ENCODE measurements around the gene ZNF280B.
"Not testable (repeated sequence)": the region's sequence is repeated elsewhere in the genome, so short reads cannot be mapped to it uniquely, and the experiment has no call there.

ZNF280B gene

GRCh38 chr22:22506736-22507135 is 1.8 kb downstream of the ZNF280B start:
- no peak for DNase-seq

- no peak for DNase-seq
These were observed 10.3 kb downstream of the ZNF280B start for GRCh38 chr22:22498267-22498666.

- DNase-seq = not testable (repeated sequence)
These were observed 17.0 kb downstream of the ZNF280B start for GRCh38 chr22:22491589-22491988.

DNA sequence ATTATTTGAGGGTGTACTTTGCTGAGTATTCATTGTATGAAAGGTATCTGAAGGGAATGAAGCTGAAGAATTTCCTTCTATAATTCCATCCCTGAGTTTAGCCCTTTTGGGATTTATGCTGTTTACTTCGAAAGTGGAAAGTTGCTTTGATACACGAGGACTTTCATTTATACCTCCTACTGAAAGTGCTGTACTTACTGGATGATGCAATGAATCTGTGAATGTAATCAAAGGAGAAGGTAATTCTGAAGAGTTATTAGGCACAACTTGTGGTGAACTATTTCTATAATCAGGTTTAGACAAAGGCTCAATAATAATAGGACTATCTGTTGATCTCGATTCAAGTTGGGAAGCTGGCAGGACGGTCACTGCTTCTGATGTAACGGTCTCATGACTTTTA is 19.8 kb downstream of the ZNF280B start:
- DNase-seq = no peak

DNA sequence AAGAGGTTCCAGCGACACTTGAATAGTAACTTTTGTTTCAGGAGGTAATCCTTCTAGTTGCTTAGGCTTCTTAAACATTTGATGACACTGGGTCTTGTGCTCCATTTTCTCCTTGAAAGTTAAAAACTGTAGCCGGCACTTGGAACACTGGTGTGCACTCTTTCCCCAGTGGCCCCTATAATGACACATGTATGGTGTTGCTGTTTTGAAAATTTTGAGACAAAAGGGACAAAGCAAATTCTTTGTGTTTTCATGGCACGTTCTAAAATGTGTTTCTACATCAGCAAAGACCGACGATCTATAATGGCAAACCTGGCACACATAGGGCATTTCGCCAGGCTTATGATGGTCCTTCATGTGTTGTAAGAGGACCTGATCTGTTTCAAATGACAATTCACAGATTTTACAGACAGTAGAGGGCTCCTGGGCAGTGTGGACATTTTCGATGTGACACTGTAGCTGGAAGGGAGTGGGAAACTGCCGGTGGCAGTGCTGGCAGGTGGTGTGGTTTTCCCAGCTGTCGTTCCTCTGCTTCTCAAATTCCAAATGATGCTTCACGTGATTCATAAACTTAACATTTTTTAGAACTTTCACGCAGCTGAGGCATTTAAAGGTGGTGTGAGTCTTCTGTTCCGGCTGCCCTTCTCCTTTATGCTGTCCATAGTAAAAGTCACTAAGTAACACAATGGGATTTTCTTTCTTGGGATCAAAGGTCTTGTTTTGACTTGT is 20.5 kb downstream of the ZNF280B start:
- DNase-seq = no peak

DNA sequence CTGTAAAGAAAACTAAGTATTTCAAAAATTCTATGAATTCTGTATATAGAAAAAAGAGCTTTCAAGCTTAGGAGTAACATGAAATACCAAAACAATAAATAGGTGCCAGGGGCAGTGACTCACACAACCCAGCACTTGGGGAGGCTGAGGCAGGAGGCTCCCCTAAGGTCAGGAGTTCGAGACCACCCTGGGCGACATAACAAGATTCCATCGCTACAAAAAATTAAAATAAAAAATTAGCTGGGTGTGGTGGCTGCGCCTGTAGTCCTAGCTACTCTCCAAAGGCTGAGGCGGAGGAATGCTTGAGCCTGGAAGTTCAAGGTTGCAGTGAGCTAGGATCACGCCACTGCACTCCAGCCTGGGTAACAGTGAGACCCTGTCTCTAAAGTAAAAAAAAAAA is 21.5 kb downstream of the ZNF280B start:
- DNase-seq = no peak

GRCh38 chr22:22486132-22486899 is 22.2 kb downstream of the ZNF280B start:
- DNase-seq = no peak

DNA sequence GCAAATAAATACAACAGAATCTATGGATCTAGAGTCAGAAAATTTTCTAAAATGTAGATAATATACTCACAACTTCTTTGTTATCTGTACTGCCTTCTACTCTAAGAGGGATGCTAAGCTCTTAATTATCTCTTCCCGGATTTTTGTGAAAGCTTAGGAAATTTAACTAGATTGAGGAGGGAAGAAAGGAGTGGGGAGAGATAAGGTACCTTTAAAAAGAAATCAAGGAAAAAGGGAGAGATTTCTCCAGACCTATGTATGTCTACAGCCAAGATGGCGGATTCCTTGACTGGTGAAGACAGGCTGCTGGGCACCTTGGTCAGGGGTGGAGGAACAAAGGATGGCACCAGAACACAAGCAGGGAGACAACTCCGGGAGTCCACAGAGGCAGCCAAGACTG is 23.0 kb downstream of the ZNF280B start:
- DNase-seq = no peak

DNA sequence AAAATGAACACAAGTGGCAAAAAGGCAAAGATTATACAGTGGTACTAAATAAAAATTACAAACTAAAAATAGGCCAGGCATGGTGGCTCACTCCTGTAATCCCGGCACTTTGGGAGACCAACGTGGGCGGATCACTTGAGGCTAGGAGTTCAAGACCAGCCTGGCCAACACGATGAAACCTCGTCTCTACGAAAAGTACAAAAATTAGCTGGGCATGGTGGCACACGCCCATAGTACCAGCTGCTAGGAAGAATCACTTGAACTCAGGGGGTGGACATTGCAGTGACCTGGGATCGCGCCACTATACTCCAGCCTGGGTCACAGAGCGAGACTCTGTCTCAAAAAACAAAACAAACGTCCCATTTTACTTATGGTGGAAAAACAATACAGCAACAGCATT is 24.5 kb downstream of the ZNF280B start:
- no peak for DNase-seq

- DNase-seq = no peak
These were observed 27.6 kb downstream of the ZNF280B start for GRCh38 chr22:22480940-22481339.

DNA sequence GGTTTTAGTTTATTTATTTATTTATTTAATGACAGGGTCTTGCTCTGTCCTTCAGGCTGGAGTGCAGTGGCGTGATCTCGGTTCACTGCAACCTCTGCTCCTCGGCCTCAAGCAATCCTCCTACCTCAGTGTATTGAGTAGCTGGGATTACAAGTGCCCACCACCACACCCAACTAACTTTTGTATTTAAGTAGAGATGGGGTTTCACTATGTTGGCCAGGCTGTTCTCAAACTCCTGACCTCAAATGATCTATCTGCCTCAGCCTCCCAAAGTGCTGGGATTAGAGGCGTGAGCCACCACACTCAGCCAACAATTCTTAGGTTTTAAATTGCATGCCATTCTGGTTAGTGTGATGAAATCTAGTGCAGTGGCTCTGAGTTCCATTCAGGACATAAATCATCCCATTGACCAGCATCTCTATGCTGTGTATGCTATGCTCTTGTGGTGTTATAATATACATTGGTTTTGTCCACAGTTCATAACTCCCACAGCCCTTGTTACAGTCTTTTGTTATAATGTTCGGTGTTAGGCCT is 28.5 kb downstream of the ZNF280B start:
- DNase-seq = no peak

DNA sequence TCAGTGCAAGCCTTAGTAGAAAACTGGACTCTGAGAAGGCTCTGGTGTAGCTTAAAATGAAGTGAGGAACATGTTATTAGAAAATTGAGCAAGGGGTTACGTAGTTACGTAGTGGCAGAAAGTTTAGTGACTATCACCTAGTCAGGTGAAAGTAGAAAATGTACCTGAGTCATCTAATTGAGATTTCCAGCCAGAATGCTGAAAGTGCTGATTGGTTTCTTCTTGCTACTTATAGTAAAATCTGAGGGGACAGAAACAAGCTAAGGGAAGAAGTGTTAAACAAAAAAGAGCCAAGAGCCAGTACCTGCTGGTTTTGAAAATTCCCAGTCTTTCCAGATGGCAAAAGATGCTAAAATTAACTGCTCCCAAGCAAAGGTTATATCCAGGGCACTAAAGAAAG is 29.4 kb downstream of the ZNF280B start:
- DNase-seq = no peak

- DNase-seq = no peak
These were observed 30.1 kb downstream of the ZNF280B start for GRCh38 chr22:22478470-22478869.

DNA sequence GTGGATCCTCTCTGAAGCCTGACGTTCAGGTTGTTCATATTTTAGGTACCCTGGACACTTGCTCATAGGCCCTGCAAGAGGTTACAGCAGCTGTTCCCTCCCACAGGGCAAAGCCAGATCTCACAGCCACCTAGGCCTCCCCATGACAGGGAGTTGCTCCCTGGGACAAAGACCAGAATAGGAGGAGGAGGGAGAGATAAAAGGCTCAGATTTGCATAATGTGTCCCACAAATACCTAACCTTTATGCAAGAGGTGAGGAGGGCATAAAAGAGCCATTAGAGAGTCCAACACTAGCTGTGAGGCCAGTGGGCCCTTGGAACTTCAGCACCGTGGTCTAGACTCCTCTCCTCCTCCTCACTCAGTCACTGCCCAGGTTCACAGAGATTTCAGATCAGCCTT is 33.8 kb downstream of the ZNF280B start:
- DNase-seq = no peak

GRCh38 chr22:22471104-22471503 is 37.4 kb downstream of the ZNF280B start:
- DNase-seq = not testable (repeated sequence)

DNA sequence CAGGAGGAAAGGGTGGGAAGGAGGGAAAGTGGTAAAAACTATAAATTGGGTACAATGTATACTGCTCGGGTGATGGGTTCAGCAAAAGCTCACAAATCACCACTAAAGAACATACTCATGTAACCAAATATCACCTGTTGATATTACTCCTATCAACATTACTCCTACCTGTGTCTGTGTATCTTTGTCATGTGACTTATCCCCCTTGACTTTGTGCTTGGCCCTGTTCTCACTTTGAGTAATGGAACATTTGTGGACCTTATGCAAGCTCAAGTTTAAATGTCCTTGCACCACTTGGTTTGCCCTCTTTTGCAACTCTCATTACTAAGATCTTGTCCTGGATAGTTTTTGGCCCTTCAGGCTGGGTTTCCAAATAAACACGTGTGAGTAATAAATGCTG is 39.0 kb downstream of the ZNF280B start:
- no peak for DNase-seq

DNA sequence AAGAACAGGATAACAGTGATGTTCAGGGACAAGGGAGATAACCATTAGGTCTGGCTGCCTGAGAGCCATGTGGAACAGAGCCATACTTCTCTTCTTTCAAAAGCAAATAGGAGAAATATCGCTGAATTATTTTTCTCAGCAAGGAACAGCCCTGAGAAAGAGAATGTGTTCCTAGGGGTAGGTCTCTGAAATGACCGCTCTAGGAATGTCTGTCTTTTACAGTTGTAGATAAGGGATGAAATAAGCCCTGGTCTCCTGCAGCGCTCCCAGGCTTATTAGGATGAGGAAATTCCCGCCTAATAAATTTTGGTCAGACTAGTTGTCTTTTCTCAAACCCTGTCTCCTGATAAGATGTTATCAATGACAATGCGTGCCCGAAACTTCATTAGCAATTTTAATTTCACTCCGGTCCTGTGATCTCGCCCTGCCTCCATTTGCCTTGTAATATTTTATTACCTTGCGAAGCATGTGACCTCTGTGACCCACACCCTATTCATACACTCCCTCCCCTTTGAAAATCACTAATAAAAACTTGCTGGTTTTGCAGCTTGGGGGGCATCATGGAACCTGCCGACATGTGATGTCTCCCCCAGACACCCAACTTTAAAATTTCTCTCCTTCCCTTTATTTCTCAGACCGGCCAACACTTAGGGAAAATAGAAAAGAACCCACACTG is 39.6 kb downstream of the ZNF280B start:
- DNase-seq = not testable (repeated sequence)

DNA sequence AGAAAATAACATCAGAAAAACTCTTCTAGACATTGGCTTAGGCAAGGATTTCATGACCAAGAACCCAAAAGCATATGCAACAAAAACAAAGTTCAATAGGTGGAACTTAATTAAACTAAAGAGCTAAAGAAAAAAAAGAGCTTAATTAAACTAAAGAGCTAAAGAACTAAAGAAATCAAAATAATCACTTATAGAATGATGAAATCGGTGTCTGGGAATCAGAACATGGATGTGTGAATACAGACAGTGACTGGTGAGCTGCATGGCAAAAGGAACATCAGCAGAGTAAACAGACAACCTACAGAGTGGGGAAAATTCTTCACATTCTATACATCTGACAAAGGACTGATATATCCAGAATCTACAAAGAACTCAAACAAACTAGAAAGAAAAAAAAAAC is 41.4 kb downstream of the ZNF280B start:
- no peak for DNase-seq

DNA sequence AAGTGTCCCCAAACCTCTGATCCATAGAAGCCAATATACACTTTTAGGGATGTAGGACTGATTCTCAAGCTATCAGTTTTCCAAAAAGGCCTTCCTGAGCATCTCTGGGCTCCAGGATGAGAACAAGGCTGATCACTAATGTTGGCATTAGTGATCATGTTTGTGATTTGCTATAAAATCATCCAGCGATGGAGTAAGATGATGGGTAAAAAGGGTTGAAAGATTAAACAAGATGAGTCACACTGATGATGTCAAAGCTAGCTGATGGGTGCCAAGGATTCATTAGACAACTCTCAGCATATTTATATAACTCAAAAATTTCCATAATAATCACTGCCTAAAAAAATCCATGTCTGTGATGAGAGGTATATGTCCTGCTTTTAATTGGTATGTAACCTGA is 42.8 kb downstream of the ZNF280B start:
- no peak for DNase-seq

DNA sequence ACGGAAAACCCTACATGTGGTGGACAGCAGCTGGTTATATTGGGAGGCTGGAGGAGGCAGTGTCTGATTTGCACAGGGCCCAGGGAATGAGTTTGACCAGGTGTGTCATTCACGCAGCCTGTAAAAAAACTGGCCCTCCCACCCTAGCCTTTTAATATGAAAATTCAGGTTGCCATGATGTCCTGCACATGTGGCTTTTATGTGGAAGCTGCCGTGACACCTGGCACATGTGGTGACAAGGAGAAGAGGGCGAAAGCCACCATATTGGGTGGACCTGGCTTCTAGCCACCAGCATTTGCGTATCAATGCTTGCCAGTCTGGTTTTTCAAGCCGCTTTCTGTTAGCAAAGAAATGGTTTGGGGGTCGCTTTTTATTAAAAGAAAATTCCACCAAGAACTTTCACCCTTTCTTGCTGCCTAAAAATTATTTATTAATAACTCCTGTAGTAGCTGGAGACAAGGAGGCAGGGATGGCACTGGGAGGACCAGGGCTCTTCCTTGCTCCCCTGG is 43.4 kb downstream of the ZNF280B start:
- no peak for DNase-seq

- no peak for DNase-seq
These were observed 43.9 kb downstream of the ZNF280B start for GRCh38 chr22:22464541-22465054.

DNA sequence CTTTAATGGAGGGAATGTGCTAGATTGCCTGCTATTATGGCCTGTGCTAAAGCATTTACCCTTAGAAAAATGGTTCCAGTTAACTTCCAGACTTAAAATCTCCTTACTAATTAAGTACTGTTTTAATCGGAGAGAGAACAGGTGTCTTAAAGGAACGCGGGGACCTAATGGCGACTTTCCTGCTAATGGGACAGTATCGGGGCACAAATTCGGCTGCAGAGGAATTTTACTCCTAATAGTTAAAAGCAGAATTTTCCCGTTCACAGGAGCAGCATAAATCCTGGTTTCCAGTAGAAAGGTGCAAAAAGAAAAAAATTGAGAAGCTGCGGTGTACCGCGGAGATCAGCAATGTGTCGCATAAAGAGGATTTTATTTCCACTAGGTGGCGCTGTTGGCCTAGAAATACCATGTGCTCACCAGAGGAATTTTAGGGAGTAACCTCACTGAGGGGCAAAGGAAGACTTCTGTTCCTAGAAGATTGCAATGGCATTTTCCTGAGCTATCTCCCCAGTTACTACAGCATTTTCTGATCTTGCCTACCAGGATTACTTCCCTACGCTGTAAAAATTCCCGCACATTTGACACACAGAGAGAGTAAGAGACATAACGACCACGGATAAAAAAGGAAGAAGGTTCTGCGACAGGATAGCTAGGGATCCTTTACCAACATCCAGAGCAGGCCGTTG is 44.5 kb downstream of the ZNF280B start:
- peak in 1 of 2 experiments; percentile 38 for DNase-seq

All from SW 1271 (cell line).